Neuronal stem cell (in vitro differentiated cells): ENCODE measurements around the gene IDS.
"Not testable (repeated sequence)": the region's sequence is repeated elsewhere in the genome, so short reads cannot be mapped to it uniquely, and the experiment has no call there.

Experiments
- DNase-seq: peaks from one replicate; pipeline ENCODE4 v3.0.0-alpha.2; 2013; ENCODE audit warnings: low spot score
- H2AFZ ChIP-seq: one replicate; pipeline ENCODE4 v1.6.1; 2013; ENCODE audit warnings: mild to moderate bottlenecking, low read length, inconsistent platforms
- H2AK5ac ChIP-seq: 2 replicates; pipeline ENCODE4 v1.6.1; 2013; ENCODE audit warnings: low read depth, mild to moderate bottlenecking, inconsistent platforms, low read length, moderate library complexity, mixed read lengths
- H2BK120ac ChIP-seq: 2 replicates; pipeline ENCODE4 v1.6.1; 2013; ENCODE audit warnings: low read depth, mild to moderate bottlenecking, inconsistent platforms, low read length, moderate library complexity, mixed read lengths
- H2BK12ac ChIP-seq: one replicate; pipeline ENCODE4 v1.6.1; 2013; ENCODE audit warnings: low read length, inconsistent platforms
- H2BK15ac ChIP-seq: 2 replicates; pipeline ENCODE4 v1.6.1; 2013; ENCODE audit warnings: mild to moderate bottlenecking, low read length, inconsistent platforms, mixed read lengths
- H2BK5ac ChIP-seq: one replicate; pipeline ENCODE4 v1.6.1; 2013; ENCODE audit warnings: inconsistent platforms, mild to moderate bottlenecking, low read length, moderate library complexity
- H3K14ac ChIP-seq: one replicate; pipeline ENCODE4 v1.6.1; 2013; ENCODE audit warnings: low read length, inconsistent platforms
- H3K18ac ChIP-seq: 2 replicates; pipeline ENCODE4 v1.6.1; 2013; ENCODE audit warnings: low read length, inconsistent platforms
- H3K23ac ChIP-seq: 2 replicates; pipeline ENCODE4 v1.6.1; 2013; ENCODE audit warnings: low read depth, mild to moderate bottlenecking, mixed read lengths, low read length, inconsistent platforms; ENCODE audit not compliant: poor library complexity
- H3K27ac ChIP-seq: replicated peaks from 3 replicates; pipeline ENCODE4 v1.5.1; 2013; ENCODE audit warnings: low read length, inconsistent platforms
- H3K27me3 ChIP-seq, 3 experiments: 2 replicates each; pipeline ENCODE4 v1.6.1; 2013; ENCODE audit warnings: low read length in 3 of 3, mild to moderate bottlenecking in 2 of 3, inconsistent platforms in 1 of 3, low read depth in 1 of 3, mixed read lengths in 1 of 3, moderate library complexity in 1 of 3; ENCODE audit not compliant: control insufficient read depth in 3 of 3, insufficient read depth in 3 of 3
- H3K36me3 ChIP-seq, 2 donors: replicated peaks in 1 of 2; 2 replicates each; pipeline ENCODE4 v1.6.1; 2013; ENCODE audit warnings: low read length in 2 of 2; ENCODE audit not compliant: control insufficient read depth in 2 of 2, insufficient read depth in 2 of 2
- H3K4ac ChIP-seq: 2 replicates; pipeline ENCODE4 v1.6.1; 2013; ENCODE audit warnings: inconsistent platforms, mild to moderate bottlenecking, low read length, moderate library complexity
- H3K4me1 ChIP-seq, 2 donors: 1 replicate in 1 of 2; 2 replicates in 1 of 2; pipeline ENCODE4 v1.6.1; 2013; ENCODE audit warnings: low read length in 2 of 2, low read depth in 1 of 2; ENCODE audit not compliant: control insufficient read depth in 2 of 2, insufficient read depth in 1 of 2
- H3K4me2 ChIP-seq: one replicate; pipeline ENCODE4 v1.6.1; 2013; ENCODE audit warnings: mild to moderate bottlenecking, low read length, inconsistent platforms; ENCODE audit not compliant: insufficient read depth, poor library complexity, severe bottlenecking
- H3K4me3 ChIP-seq, 2 donors: 2 replicates each; pipeline ENCODE4 v1.5.1; 2013; ENCODE audit warnings: low read length in 2 of 2, mild to moderate bottlenecking in 2 of 2, inconsistent platforms in 1 of 2, moderate library complexity in 1 of 2
- H3K79me1 ChIP-seq: one replicate; pipeline ENCODE4 v1.6.1; 2013; ENCODE audit warnings: low read depth, mild to moderate bottlenecking, inconsistent platforms, low read length, moderate library complexity
- H3K9ac ChIP-seq: one replicate; pipeline ENCODE4 v1.6.1; 2013; ENCODE audit warnings: mild to moderate bottlenecking, low read depth, low read length, inconsistent platforms; ENCODE audit not compliant: poor library complexity
- H3K9me3 ChIP-seq, 2 donors: replicated peaks in 1 of 2; 2 replicates each; pipeline versions ENCODE3 to v1.6.1; 2013; ENCODE audit warnings: low read length in 2 of 2, mild to moderate bottlenecking in 2 of 2, inconsistent platforms in 1 of 2, low read depth in 1 of 2, mixed read lengths in 1 of 2, moderate library complexity in 1 of 2; ENCODE audit not compliant: control insufficient read depth in 2 of 2, insufficient read depth in 1 of 2
- H4K8ac ChIP-seq: one replicate; pipeline ENCODE4 v1.6.1; 2013; ENCODE audit warnings: low read depth, mild to moderate bottlenecking, inconsistent platforms, low read length, moderate library complexity
- H4K91ac ChIP-seq: one replicate; pipeline ENCODE4 v1.6.1; 2013; ENCODE audit warnings: low read length, low read depth, mild to moderate bottlenecking, inconsistent platforms; ENCODE audit not compliant: poor library complexity
- WGBS, 2 donors: extraction: QIAGEN DNeasy Blood & Tissue Kit; methylation state at CpG; one replicate each; pipeline ENCODE4 v1.1.7; 2013; ENCODE audit warnings: missing lambda C conversion rate in 2 of 2, mixed read lengths in 1 of 2; ENCODE audit not compliant: insufficient read length in 2 of 2, insufficient replicate concordance in 1 of 2; ENCODE audit errors: extremely low coverage in 2 of 2; 5-methylcytosine and 5-hydroxymethylcytosine counted together

The IDS gene

DNA sequence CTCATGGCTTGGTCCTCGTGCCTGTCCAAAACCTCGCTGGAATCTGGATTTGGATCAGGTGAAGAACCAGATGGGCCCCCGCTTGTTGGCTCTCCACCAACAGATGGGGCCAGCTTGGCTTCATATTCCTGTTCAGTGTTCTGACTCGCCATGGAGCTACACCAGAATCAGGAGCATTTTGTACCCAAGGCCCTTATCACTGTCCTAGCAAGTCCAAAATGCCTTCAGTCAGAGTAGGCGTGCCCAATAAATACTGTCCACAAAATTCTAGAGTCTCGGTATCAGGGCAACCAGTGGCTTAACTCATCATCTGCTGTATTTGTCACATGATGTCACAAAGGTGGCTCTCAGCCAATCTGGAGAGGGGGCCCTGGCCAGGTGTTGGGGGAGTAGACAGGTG is 44.6 kb upstream of the IDS start, which contains the start of gene HSFX3:
TSS of gene HSFX3 (minus strand) at position 224 of the 400 bp plus-strand sequence. CDS start at position 152, 72 bp downstream.
- not testable (repeated sequence) for H3K36me3 ChIP-seq, H3K27me3 ChIP-seq, H3K4ac ChIP-seq, H2BK12ac ChIP-seq, H4K8ac ChIP-seq, H2BK120ac ChIP-seq, H3K4me2 ChIP-seq, H3K4me3 ChIP-seq, H3K14ac ChIP-seq, H3K4me1 ChIP-seq, H3K23ac ChIP-seq, H3K27ac ChIP-seq, H2AFZ ChIP-seq, H3K9me3 ChIP-seq, H2AK5ac ChIP-seq, H2BK15ac ChIP-seq, H2BK5ac ChIP-seq, DNase-seq, H4K91ac ChIP-seq, H3K79me1 ChIP-seq, H3K9ac ChIP-seq, H3K18ac ChIP-seq
- no CpG with 5 or more reads among the region's 6 CpGs for WGBS, 2 donors

DNA sequence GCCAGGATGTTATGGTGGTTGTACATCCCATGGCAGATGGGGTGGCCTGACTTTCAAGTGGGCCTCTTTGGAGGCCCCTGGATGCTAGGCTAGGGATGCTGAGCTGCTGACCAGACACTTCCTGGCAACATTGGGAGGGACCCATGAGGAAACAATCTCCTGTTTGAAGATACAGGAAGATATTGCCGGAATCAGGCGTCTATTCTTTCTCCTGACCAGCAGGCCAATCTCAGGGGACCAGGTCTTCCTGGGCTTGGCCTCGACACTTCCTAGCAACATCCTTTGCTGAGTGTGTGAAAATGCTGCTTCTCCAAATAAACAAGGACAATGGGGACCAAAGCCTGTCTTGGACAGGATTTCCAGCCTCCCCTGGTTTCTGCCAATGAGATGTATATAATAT is 42.7 kb upstream of the IDS start:
- H3K79me1 ChIP-seq, result not testable (repeated sequence)

DNA sequence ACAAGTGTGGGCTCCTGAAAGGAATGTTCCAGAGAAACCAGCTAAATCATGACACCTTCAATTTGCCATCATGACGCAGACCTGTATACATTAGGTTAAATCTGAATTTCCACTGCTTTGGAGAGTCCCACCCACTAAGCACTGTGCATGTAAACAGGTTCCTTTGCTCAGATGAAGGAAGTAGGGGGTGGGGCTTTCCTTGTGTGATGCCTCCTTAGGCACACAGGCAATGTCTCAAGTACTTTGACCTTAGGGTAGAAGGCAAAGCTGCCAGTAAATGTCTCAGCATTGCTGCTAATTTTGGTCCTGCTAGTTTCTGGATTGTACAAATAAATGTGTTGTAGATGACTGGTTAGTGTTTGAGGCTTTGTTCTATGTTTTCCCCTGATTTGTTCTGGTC is 41.9 kb upstream of the IDS start:
- not testable (repeated sequence) for H4K8ac ChIP-seq, H3K4me1 ChIP-seq, H2AK5ac ChIP-seq, H2AFZ ChIP-seq, H2BK15ac ChIP-seq, H3K9me3 ChIP-seq, H3K14ac ChIP-seq, H3K4me2 ChIP-seq, H3K79me1 ChIP-seq, H3K4ac ChIP-seq, H3K36me3 ChIP-seq, H3K27me3 ChIP-seq, H3K18ac ChIP-seq, H2BK12ac ChIP-seq, H3K4me3 ChIP-seq, H3K9ac ChIP-seq, H2BK120ac ChIP-seq, H3K27ac ChIP-seq, H2BK5ac ChIP-seq, H3K23ac ChIP-seq, H4K91ac ChIP-seq, DNase-seq
- WGBS, 2 donors, result no CpG with 5 or more reads among the region's 1 CpG

More for the DNA sequence above, 42.7 kb upstream of the IDS start:
- H2BK12ac ChIP-seq, H3K14ac ChIP-seq, H3K23ac ChIP-seq, H3K18ac ChIP-seq, H3K4me3 ChIP-seq, H2AFZ ChIP-seq, H2BK120ac ChIP-seq, H4K91ac ChIP-seq, DNase-seq, H3K27ac ChIP-seq, H3K4ac ChIP-seq, H3K27me3 ChIP-seq, H2AK5ac ChIP-seq, H3K4me1 ChIP-seq, H2BK15ac ChIP-seq, H2BK5ac ChIP-seq, H3K36me3 ChIP-seq, H4K8ac ChIP-seq, H3K4me2 ChIP-seq, H3K9me3 ChIP-seq, H3K9ac ChIP-seq: not testable (repeated sequence)
- no CpG with 5 or more reads among the region's 3 CpGs for WGBS, 2 donors

DNA sequence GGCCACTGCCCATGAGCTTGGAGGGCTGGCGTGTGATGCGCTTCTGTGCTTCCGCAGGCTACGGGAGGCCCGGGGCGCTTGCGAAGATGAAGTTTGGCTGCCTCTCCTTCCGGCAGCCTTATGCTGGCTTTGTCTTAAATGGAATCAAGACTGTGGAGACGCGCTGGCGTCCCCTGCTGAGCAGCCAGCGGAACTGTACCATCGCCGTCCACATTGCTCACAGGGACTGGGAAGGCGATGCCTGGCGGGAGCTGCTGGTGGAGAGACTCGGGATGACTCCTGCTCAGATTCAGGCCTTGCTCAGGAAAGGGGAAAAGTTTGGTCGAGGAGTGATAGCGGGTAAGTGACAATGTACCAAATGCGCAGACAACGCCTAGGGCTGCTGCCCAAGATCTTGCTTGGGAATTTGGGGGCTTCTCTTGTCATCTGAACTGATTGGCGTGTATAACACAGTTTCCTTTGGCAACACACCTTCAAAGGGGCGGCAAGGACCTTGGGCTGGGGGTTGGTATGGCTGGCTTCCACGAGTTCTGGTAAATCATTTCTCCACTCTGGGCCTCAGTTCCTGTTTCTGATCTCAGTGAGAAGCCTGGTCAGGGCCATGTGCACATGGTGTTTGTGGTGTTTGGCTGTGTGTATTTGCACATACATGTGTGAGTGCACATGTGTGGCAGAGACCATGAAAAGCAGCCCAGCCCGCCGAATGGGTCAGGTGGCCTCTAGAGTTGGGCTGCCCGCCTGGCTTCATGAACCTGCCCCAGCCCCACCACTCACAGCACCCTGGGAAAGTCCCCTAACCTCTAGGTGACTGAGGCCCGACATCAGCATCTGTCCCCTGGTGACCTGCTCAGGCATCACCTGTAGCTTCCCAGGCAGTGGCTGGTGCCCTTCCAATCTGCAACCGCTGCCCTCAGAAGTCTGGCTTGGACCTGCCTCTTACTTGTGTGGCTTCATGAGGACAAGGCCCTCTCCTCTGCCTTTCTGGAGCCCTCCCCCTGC is 40.7 kb upstream of the IDS start:
- H3K4me3 ChIP-seq, H3K79me1 ChIP-seq, H3K27me3 ChIP-seq, H3K4me1 ChIP-seq, H2BK120ac ChIP-seq, H4K91ac ChIP-seq, H3K9me3 ChIP-seq, H3K27ac ChIP-seq, H3K14ac ChIP-seq, H3K4ac ChIP-seq, H3K18ac ChIP-seq, H4K8ac ChIP-seq, H2BK15ac ChIP-seq, H2BK5ac ChIP-seq, H3K9ac ChIP-seq, H3K4me2 ChIP-seq, H3K36me3 ChIP-seq, H2AFZ ChIP-seq, DNase-seq, H2AK5ac ChIP-seq, H3K23ac ChIP-seq, H2BK12ac ChIP-seq: not testable (repeated sequence)
- WGBS, 2 donors, result no CpG with 5 or more reads among the region's 29 CpGs
